Measurements from ENCODE around the gene ZFP36L1. TPM values are rescaled to one million over a fixed set of nuclear protein-coding genes. Genes with fewer than 3 reads are reported as not detected.

The ZFP36L1 gene
- total and polyA plus RNA-seq, 9 of the 15 experiments (the other 6 are each of a cell fraction or from before 2014, with no cell fraction given), result 1.3 to 26.6 (median 3.7) TPM

DNA sequence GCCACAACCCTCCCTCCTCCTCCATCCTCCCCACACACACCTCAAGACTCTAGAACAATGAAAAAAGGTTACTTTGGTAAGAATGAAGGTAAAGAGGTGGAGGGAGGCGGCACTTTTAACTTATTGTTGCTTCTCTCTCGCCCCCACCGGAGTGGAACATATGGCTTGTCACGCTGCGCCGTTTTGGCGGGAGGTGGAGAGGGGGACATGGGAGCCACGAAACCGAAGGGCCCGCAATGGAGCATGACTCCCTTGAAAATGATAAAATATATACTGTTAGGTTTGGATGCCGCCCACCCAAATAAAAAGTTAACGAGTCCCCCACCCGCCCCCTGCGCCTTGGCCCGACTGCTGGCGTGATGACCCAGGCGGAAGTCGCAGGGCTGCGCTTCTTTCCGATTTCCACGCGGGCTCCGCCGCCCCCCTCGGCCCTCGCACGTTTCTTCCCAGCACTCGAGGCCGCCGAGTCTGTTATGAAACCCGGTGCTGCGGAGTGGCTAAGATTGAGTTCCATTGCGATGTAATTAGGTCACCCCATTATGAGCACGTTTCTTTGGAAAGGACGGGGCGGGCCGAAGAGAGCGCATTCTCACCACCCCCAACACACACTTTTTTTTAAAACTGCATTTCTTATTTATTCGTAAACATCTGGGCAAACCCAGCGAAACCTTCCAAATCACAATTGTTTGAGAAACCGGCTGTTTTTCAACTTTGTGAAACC lies 1.4 kb upstream of the ZFP36L1 start:
- ChIA-PET CTCF (ENCODE audit: low intra/inter-chr PET ratio) (interaction anchor here (0.6 kb wide), 1 partner anchor 43 kb away, joined by 4 read pairs; no protein-coding TSS in a partner anchor), POLR2A (interaction anchor here (0.7 kb wide), 2 partner anchors 20 to 35 kb away, joined by 3 to 5 read pairs; no protein-coding TSS in a partner anchor)
- H3K79me2 ChIP-seq (ENCODE audit: control insufficient read depth, insufficient read depth, low read length), result peaks cover 60% of the 10 kb centered on the region
- WGBS (ENCODE audit: insufficient coverage, low coverage, missing lambda C conversion rate), result 2% methylated on average over 40 of the region's 41 CpGs
- FAIRE-seq, result peak; percentile 69
- H3K27me3 ChIP-seq (ENCODE audit: control insufficient read depth in 2 of 2, insufficient read depth in 2 of 2, low read length in 2 of 2), result no peaks in the 10 kb centered on the region
- peak in 2 of 4 experiments; percentile 31 to 65 for DNase-seq (ENCODE audit: extremely low read depth in 1 of 4, low spot score in 3 of 4)
- no peaks in the 10 kb centered on the region; the same call in none of the 2 replicates for H3K9me3 ChIP-seq (replicated peaks; ENCODE audit: control insufficient read depth, insufficient read depth, low read depth, low read length)
- H3K4me1 ChIP-seq (replicated peaks in 1 of 2; ENCODE audit: control insufficient read depth in 2 of 2, insufficient read depth in 2 of 2, low read length in 2 of 2), result peaks cover 23 to 48% of the 10 kb centered on the region in 2 experiments; a peak in 4 of 5 replicates
- H3K4me3 ChIP-seq, result peak overlapping the region; percentile 74
- H3K4me2 ChIP-seq (ENCODE audit: insufficient read depth, low read length), result peak overlapping the region; percentile 85
- H3K27ac ChIP-seq (ENCODE audit: extremely low read depth, low read depth, low read length), result peak overlapping the region; percentile 100
- H3K9me1 ChIP-seq (ENCODE audit: control insufficient read depth, insufficient read depth, low read length), result no peaks in the 10 kb centered on the region
- peak overlapping the region; percentile 78 for H2AFZ ChIP-seq (ENCODE audit: low read depth, low read length)
- intact Hi-C loops (cut with micrococcal nuclease) (no loop called here), in situ Hi-C loops (cut with MboI) (no loop called here)
- H4K20me1 ChIP-seq (replicated peaks; ENCODE audit: control insufficient read depth, insufficient read depth, low read length), result 0 out of 2 replicates have a peak, but pooled peaks cover 9% of the 10 kb centered on the region
- H3K9ac ChIP-seq (ENCODE audit: insufficient read depth in 1 of 2, low read depth in 2 of 2, low read length in 2 of 2), result peak overlapping the region; percentile 78 to 94
- peaks cover 16% of the 10 kb centered on the region; the same call in 2 of the 3 replicates for H3K36me3 ChIP-seq (ENCODE audit: control insufficient read depth, insufficient read depth, low read length)
- peak; percentile 3 for ATAC-seq
- BruUV-seq (replicated peaks), result no TSS peak
- 0 out of 2 replicates have a peak, but pooled peaks have one; percentile 26 for TF ChIP-seq ZNF197 (CRISPR knock-in tag; IDR thresholded peaks at IDR 0.05; ENCODE audit: low read depth)
- TF ChIP-seq, protein P1, sequence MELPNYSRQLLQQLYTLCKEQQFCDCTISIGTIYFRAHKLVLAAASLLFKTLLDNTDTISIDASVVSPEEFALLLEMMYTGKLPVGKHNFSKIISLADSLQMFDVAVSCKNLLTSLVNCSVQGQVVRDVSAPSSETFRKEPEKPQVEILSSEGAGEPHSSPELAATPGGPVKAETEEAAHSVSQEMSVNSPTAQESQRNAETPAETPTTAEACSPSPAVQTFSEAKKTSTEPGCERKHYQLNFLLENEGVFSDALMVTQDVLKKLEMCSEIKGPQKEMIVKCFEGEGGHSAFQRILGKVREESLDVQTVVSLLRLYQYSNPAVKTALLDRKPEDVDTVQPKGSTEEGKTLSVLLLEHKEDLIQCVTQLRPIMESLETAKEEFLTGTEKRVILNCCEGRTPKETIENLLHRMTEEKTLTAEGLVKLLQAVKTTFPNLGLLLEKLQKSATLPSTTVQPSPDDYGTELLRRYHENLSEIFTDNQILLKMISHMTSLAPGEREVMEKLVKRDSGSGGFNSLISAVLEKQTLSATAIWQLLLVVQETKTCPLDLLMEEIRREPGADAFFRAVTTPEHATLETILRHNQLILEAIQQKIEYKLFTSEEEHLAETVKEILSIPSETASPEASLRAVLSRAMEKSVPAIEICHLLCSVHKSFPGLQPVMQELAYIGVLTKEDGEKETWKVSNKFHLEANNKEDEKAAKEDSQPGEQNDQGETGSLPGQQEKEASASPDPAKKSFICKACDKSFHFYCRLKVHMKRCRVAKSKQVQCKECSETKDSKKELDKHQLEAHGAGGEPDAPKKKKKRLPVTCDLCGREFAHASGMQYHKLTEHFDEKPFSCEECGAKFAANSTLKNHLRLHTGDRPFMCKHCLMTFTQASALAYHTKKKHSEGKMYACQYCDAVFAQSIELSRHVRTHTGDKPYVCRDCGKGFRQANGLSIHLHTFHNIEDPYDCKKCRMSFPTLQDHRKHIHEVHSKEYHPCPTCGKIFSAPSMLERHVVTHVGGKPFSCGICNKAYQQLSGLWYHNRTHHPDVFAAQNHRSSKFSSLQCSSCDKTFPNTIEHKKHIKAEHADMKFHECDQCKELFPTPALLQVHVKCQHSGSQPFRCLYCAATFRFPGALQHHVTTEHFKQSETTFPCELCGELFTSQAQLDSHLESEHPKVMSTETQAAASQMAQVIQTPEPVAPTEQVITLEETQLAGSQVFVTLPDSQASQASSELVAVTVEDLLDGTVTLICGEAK (IDR thresholded peaks at IDR 0.05), result no peak
- TF ChIP-seq, protein P1 (CRISPR knock-in tag; IDR thresholded peaks at IDR 0.05), result no peak
- TF ChIP-seq PHF8 (IDR thresholded peaks at IDR 0.05; ENCODE audit: borderline replicate concordance, low read length), result peak; percentile 35; the same call in 1 of the 2 replicates
- no peak for TF ChIP-seq ZNF140 (CRISPR knock-in tag; IDR thresholded peaks at IDR 0.05)
- TF ChIP-seq, protein P2, sequence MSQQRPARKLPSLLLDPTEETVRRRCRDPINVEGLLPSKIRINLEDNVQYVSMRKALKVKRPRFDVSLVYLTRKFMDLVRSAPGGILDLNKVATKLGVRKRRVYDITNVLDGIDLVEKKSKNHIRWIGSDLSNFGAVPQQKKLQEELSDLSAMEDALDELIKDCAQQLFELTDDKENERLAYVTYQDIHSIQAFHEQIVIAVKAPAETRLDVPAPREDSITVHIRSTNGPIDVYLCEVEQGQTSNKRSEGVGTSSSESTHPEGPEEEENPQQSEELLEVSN (IDR thresholded peaks at IDR 0.05; ENCODE audit: borderline replicate concordance in 1 of 2, extremely low read depth in 1 of 2, insufficient read depth in 1 of 2, insufficient read length in 1 of 2, low read depth in 1 of 2, low read length in 1 of 2, poor library complexity in 1 of 2, severe bottlenecking in 1 of 2), result peak; percentile 86 to 91
